Cardiac septum (tissue), 1 donor: ENCODE measurements around the gene BUD13. TPM values are rescaled to one million over a fixed set of nuclear protein-coding genes. Genes with fewer than 3 reads are reported as not detected.

ENCODE experiments used
- DNase-seq: peaks from one replicate; pipeline ENCODE4 v3.0.0-alpha.2; 2020; ENCODE audit warnings: low spot score
- intact Hi-C: fragments of 100-400 bp; cut with DNase I; formaldehyde crosslinking; loops from one replicate; pipeline ENCODE4 v1.14.0; 2022
- total RNA-seq: library from RNA; stranded (reverse); fragmentation: NEBNext Ultra II Directional; extraction: Animal tissue kit (Norgen Biotek cat#: 25700); gene quantifications from one replicate; pipeline ENCODE4 v1.2.1, GENCODE V29; 2021
- donor health status: DM: no; HTN: no; CAD: no.

Gene BUD13
- total RNA-seq, 1 donor from 2014 or later, result 8.3 TPM

DNA sequence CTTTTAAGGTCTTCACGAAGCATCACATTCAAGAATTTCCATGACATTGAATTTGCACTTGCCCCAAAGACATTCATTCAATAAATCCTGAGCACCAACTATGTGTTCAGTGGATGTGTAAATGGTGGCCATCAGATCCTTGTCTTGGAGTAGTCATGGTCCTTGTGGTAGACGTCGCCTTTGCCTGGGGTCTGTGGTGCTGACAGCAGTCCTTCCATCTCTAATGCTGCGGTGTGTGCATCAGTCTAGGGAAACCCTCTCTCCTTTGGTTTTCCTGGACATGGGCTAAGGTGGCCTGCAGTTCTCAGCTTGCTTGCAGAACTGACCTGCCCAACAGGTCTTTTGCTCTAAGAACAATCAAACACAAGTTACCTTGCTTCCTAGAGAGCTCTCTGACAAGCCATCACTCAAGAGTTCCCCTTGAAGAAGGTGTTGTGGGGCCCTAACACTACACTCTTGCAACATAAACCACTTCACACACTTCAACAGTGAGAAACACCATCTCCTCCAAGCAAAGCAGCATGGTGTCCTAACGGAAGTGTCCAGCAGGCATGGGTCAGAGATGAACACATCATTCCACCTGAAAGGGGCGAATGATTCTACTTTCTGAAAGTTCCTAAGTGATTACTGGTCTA is 72.1 kb downstream of the BUD13 start:
- intact Hi-C loops, result no loop called here
- DNase-seq, result peak; percentile 20

Other genes starting within 250 kb of the BUD13 start
- gene ZPR1, start 15.0 kb upstream of the BUD13 start, total RNA-seq, result 24.8 TPM
- not detected for gene APOA5, start 18.9 kb upstream of the BUD13 start, total RNA-seq
- gene APOA4, start 50.3 kb upstream of the BUD13 start, total RNA-seq, result not detected
- gene APOC3, start 56.9 kb upstream of the BUD13 start, total RNA-seq, result not detected
- 47.2 TPM for gene APOA1, start 64.6 kb upstream of the BUD13 start, total RNA-seq